Epithelial cell of esophagus (primary cell): ENCODE data around the gene SERPIND1.

ENCODE experiments used
- DNase-seq: peaks from one replicate; pipeline ENCODE4 v3.0.0; 2010; ENCODE audit warnings: low read depth
- H3K4me3 ChIP-seq: 2 replicates; pipeline ENCODE4 v1.5.1; 2011; ENCODE audit warnings: mild to moderate bottlenecking, low read length, control low read depth
- CTCF ChIP-seq: IDR thresholded peaks from 2 replicates; pipeline ENCODE4 v1.5.1; 2011; ENCODE audit warnings: low read depth, mild to moderate bottlenecking, low read length, control low read depth, inconsistent platforms; ENCODE audit not compliant: insufficient read depth; ENCODE audit errors: missing control alignments

Gene SERPIND1

GRCh38 chr22:20738394-20739089 lies 35.4 kb upstream of the SERPIND1 start:
- no peak for DNase-seq
- H3K4me3 ChIP-seq, result no peak overlapping the region
- no peak for TF ChIP-seq CTCF

GRCh38 chr22:20740222-20740951 lies 33.5 kb upstream of the SERPIND1 start:
- H3K4me3 ChIP-seq, result no peak overlapping the region
- DNase-seq, result no peak
- TF ChIP-seq CTCF, result no peak

- H3K4me3 ChIP-seq, result no peak overlapping the region
- TF ChIP-seq CTCF, result no peak
- DNase-seq, result no peak
Measured at GRCh38 chr22:20741008-20741633, 32.8 kb upstream of the SERPIND1 start.

GRCh38 chr22:20741634-20742581 lies 32.0 kb upstream of the SERPIND1 start:
- H3K4me3 ChIP-seq, result no peak overlapping the region
- peak; percentile 77 for TF ChIP-seq CTCF
- DNase-seq, result peak; percentile 56

- DNase-seq, result no peak
- TF ChIP-seq CTCF, result no peak
- no peak overlapping the region for H3K4me3 ChIP-seq
Measured at GRCh38 chr22:20742764-20743163, 31.1 kb upstream of the SERPIND1 start.

GRCh38 chr22:20744456-20744855 lies 29.5 kb upstream of the SERPIND1 start:
- H3K4me3 ChIP-seq, result no peak overlapping the region
- TF ChIP-seq CTCF, result no peak

More at GRCh38 chr22:20744456-20744855, 29.5 kb upstream of the SERPIND1 start:
- DNase-seq, result no peak
